IMR-90 (cell line): ENCODE measurements around the gene CDK8.

Source experiments
- CEBPB ChIP-seq: IDR thresholded peaks from 2 replicates; pipeline ENCODE4 v1.6.1; 2012; ENCODE audit warnings: low read depth, low read length, improper control_type of control experiment
- CTCF ChIP-seq: conservative IDR thresholded peaks from 2 replicates; pipeline ENCODE4 v1.5.1; 2012; ENCODE audit warnings: mild to moderate bottlenecking, low read depth, low read length, improper control_type of control experiment
- ELK1 ChIP-seq: fragments of 150-350 bp; IDR thresholded peaks from 2 replicates; pipeline ENCODE4 v1.6.1; 2016; ENCODE audit warnings: low read depth, mild to moderate bottlenecking, low read length, moderate library complexity, borderline replicate concordance
- MAFK ChIP-seq: IDR thresholded peaks from 2 replicates; pipeline ENCODE4 v1.6.1; 2012; ENCODE audit warnings: low read depth, low read length, improper control_type of control experiment
- MAZ ChIP-seq: IDR thresholded peaks from 2 replicates; pipeline ENCODE4 v1.6.1; 2012; ENCODE audit warnings: low read depth, mild to moderate bottlenecking, low read length, improper control_type of control experiment, moderate library complexity, borderline replicate concordance
- MXI1 ChIP-seq: IDR thresholded peaks from 2 replicates; pipeline ENCODE4 v1.6.1; 2012; ENCODE audit warnings: low read depth, mild to moderate bottlenecking, low read length, moderate library complexity, borderline replicate concordance
- NFE2L2 ChIP-seq: fragments of 150-350 bp; IDR thresholded peaks from 2 replicates; pipeline ENCODE4 v1.6.1; 2016; ENCODE audit warnings: low read depth, mild to moderate bottlenecking, low read length
- POLR2A ChIP-seq: IDR thresholded peaks from 2 replicates; pipeline ENCODE4 v1.6.1; 2012; ENCODE audit warnings: mild to moderate bottlenecking, low read depth, low read length
- RAD21 ChIP-seq: IDR thresholded peaks from 2 replicates; pipeline ENCODE4 v1.6.1; 2012; ENCODE audit warnings: low read length, improper control_type of control experiment
- RCOR1 ChIP-seq: IDR thresholded peaks from 2 replicates; pipeline ENCODE4 v1.6.1; 2012; ENCODE audit warnings: mild to moderate bottlenecking, low read length, improper control_type of control experiment; ENCODE audit not compliant: insufficient replicate concordance
- SMC3 ChIP-seq: fragments of 150-350 bp; IDR thresholded peaks from 2 replicates; pipeline ENCODE4 v1.6.1; 2016; ENCODE audit warnings: low read depth, mild to moderate bottlenecking, antibody characterized with exemption, low read length, moderate library complexity
- USF2 ChIP-seq: fragments of 150-350 bp; IDR thresholded peaks from 2 replicates; pipeline ENCODE4 v1.6.1; 2017; ENCODE audit warnings: mild to moderate bottlenecking, antibody characterized with exemption, low read length, low read depth

- TF ChIP-seq RCOR1: no peak
- no peak for TF ChIP-seq POLR2A
- TF ChIP-seq RAD21: no peak
- TF ChIP-seq CTCF: no peak
- TF ChIP-seq NFE2L2: no peak
- TF ChIP-seq MAFK: no peak
- TF ChIP-seq ELK1: no peak
- TF ChIP-seq MXI1: no peak
- no peak for TF ChIP-seq SMC3
- TF ChIP-seq CEBPB: no peak
- TF ChIP-seq USF2: no peak
- TF ChIP-seq MAZ: no peak
Measured at GRCh38 chr13:26323764-26324163, 69.8 kb downstream of the CDK8 start.
